SK-N-MC (cell line): ENCODE results near the gene P3R3URF.

Experiments used
- EZH2 ChIP-seq: fragments of 200-600 bp; sonication (generic); IDR thresholded peaks from one replicate; pipeline ENCODE4 v1.6.1; 2017; ENCODE audit warnings: antibody characterized with exemption
- FOXP2 ChIP-seq: optimal IDR thresholded peaks from 2 replicates; pipeline ENCODE3; 2011; ENCODE audit warnings: mild to moderate bottlenecking, moderate library complexity; ENCODE audit not compliant: insufficient read depth; ENCODE audit errors: extremely low read length, control extremely low read depth
- POLR2AphosphoS5 ChIP-seq: IDR thresholded peaks from 2 replicates; pipeline ENCODE4 v1.6.1; 2012; ENCODE audit warnings: mild to moderate bottlenecking, low read depth, low read length, borderline replicate concordance

- TF ChIP-seq POLR2AphosphoS5 (no peak), EZH2 (no peak), FOXP2 (no peak)
These were observed 28.9 kb upstream of the P3R3URF start for GRCh38 chr1:46205141-46205540.
